ENCODE measurements around the gene CCDC13. TPM values are rescaled to one million over a fixed set of nuclear protein-coding genes. Genes with fewer than 3 reads are reported as not detected.

The CCDC13 gene
- total RNA-seq, 2 donors from 2014 or later = 0.34 to 0.70 TPM

DNA sequence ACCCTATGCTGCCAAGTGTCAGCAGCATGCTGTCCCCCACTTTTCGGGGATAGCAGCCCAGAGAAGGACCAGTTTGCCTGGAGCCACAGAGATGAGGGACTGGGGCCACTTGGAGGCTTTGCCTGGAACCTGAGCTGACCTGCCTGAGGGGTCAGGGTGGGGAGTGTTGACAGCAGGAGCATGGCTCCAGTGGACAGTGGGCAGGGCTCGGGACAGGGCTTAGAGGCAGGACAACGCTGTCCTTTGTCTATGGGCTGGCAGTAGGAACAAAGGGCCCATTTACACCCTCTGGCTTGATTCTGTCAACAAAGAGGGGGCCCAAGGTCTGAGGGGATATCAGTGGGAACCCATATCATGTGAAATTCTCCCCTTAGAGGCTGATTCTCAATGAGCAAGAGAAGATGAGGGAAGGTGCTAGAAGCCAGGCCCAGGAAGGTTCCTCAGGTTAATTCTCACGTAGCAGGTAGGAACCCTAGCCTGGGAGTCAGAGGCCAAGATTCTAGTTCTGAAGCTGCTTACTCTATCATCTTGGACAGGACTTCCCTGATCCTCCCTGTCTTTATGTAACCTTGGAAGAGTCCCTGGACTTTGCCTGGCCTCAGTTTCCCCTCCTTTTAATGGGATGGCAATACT is 40.7 kb downstream of the CCDC13 start:
- Mint-ChIP-seq H3K27ac (peak overlapping the region in 1 of 2 donors; percentile 53), H3K9me3 (no peaks in the 10 kb centered on the region), H3K36me3 (no peaks in the 10 kb centered on the region)
- ATAC-seq (no peak), DNase-seq (ENCODE audit: low spot score in 2 of 2) (no peak)

- Mint-ChIP-seq H3K9me3 (no peaks in the 10 kb centered on the region), H3K36me3 (no peaks in the 10 kb centered on the region), H3K27ac (peak overlapping the region in 1 of 2 donors; percentile 53)
- ATAC-seq (no peak), DNase-seq (ENCODE audit: low spot score in 2 of 2) (no peak)
These were observed 41.4 kb downstream of the CCDC13 start for GRCh38 chr3:42731476-42732195.

GRCh38 chr3:42730706-42731420 is 42.2 kb downstream of the CCDC13 start:
- no peak overlapping the region for H3K27ac Mint-ChIP-seq
- H3K9me3 Mint-ChIP-seq = no peaks in the 10 kb centered on the region
- no peaks in the 10 kb centered on the region for H3K36me3 Mint-ChIP-seq
- no peak for DNase-seq (ENCODE audit: low spot score in 2 of 2)
- no peak for ATAC-seq

GRCh38 chr3:42730294-42730693 is 42.8 kb downstream of the CCDC13 start:
- ATAC-seq (no peak), DNase-seq (ENCODE audit: low spot score in 2 of 2) (no peak)
- Mint-ChIP-seq H3K9me3 (no peaks in the 10 kb centered on the region), H3K36me3 (no peaks in the 10 kb centered on the region), H3K27ac (no peak overlapping the region)

GRCh38 chr3:42729404-42730145 is 43.5 kb downstream of the CCDC13 start:
- H3K9me3 Mint-ChIP-seq = no peaks in the 10 kb centered on the region
- peak overlapping the region in 1 of 2 donors; percentile 44 for H3K27ac Mint-ChIP-seq
- DNase-seq (ENCODE audit: low spot score in 2 of 2) (no peak), ATAC-seq (no peak)
- no peaks in the 10 kb centered on the region for H3K36me3 Mint-ChIP-seq

GRCh38 chr3:42728668-42729364 is 44.2 kb downstream of the CCDC13 start:
- no peak overlapping the region for H3K27ac Mint-ChIP-seq
- no peak for ATAC-seq
- H3K36me3 Mint-ChIP-seq = no peaks in the 10 kb centered on the region

GRCh38 chr3:42728056-42728455 is 45.0 kb downstream of the CCDC13 start:
- H3K36me3 Mint-ChIP-seq = no peaks in the 10 kb centered on the region
- no peaks in the 10 kb centered on the region for H3K9me3 Mint-ChIP-seq
- ATAC-seq (no peak), DNase-seq (ENCODE audit: low spot score in 2 of 2) (no peak)
- H3K27ac Mint-ChIP-seq = no peak overlapping the region

More at GRCh38 chr3:42728668-42729364, 44.2 kb downstream of the CCDC13 start:
- DNase-seq (ENCODE audit: low spot score in 2 of 2) = no peak
- no peaks in the 10 kb centered on the region for H3K9me3 Mint-ChIP-seq

DNA sequence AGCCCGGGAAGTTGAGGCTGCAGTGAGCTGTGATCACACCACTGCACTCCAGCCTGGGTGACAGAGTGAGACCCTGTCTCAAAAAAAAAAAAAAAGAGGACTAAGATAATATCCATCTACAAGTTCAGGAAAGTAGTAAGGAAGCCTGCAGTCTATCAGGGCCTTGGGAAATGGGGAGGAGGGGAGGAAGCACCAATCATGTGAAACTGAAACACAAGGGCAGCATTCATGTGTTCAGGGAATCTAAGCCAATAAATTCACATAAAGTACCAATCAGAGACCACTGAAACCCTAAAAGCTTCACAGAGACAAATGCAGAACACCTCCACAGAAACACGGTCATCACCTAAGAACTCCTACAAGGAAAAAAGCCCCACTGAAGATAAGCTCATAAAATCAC is 47.6 kb downstream of the CCDC13 start:
- Mint-ChIP-seq H3K36me3 (no peaks in the 10 kb centered on the region), H3K27ac (no peak overlapping the region), H3K9me3 (no peaks in the 10 kb centered on the region)
- DNase-seq (ENCODE audit: low spot score in 2 of 2) = no peak
- ATAC-seq = no peak

DNA sequence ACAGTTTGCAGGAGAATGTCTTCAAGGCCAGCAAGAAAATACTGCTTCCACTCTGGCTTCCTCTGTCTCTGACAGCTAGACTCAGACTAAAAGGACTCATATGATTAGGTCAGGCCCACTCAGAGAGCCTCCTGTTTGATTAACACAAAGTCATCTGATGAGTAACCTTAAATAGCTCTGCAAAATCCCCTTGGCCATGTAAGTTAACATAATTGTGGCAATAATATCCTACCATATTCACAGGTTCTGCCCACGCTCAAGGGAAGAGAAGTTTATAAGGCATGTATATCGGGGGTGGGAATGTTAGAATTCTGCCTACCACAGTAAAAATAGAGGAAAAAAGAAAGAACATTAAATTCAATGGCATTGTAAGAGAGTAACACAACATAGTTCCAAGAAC is 49.8 kb downstream of the CCDC13 start:
- Mint-ChIP-seq H3K27ac (no peak overlapping the region), H3K36me3 (no peaks in the 10 kb centered on the region), H3K9me3 (no peaks in the 10 kb centered on the region)
- DNase-seq (ENCODE audit: low spot score in 2 of 2) (no peak), ATAC-seq (no peak)

Other genes starting within 250 kb of the CCDC13 start
- gene SEC22C, start 191.3 kb downstream of the CCDC13 start, total RNA-seq = 10 to 100 TPM; 37.6 to 42.3 TPM
- 10 to 100 TPM; 47.7 to 58.3 TPM for gene SS18L2, start 182.4 kb downstream of the CCDC13 start, total RNA-seq
- 100 to 1,000 TPM in 1 of 2 donors, 10 to 100 TPM in 1; 97.7 to 157 TPM for gene NKTR, start 172.6 kb downstream of the CCDC13 start, total RNA-seq
- 1 to 10 TPM in 1 of 2 donors, under 1 TPM in 1; 0.34 to 1.8 TPM for gene ZBTB47, start 119.6 kb downstream of the CCDC13 start, total RNA-seq
- not detected for gene KLHL40, start 87.7 kb downstream of the CCDC13 start, total RNA-seq
- gene HHATL, start 70.5 kb downstream of the CCDC13 start, total RNA-seq = not detected
- 10 to 100 TPM; 59.5 to 67.6 TPM for gene HIGD1A, start 31.2 kb upstream of the CCDC13 start, total RNA-seq
- 1 to 10 TPM; 1.0 to 1.5 TPM for gene ACKR2, start 36.2 kb upstream of the CCDC13 start, total RNA-seq
- gene CYP8B1, start 102.6 kb upstream of the CCDC13 start, total RNA-seq = not detected
- gene ZNF662, start 132.9 kb upstream of the CCDC13 start, total RNA-seq = 1 to 10 TPM in 1 of 2 donors, not detected in 1; 1.7 TPM
- gene GASK1A, start 206.1 kb upstream of the CCDC13 start, total RNA-seq = not detected